ENCODE measurements around the gene PACS2. TPM values are rescaled to one million over a fixed set of nuclear protein-coding genes. Genes with fewer than 3 reads are reported as not detected.
"Not testable (repeated sequence)": the region's sequence is repeated elsewhere in the genome, so short reads cannot be mapped to it uniquely, and the experiment has no call there.

PACS2 gene
- 88.1 TPM for polyA plus RNA-seq (ENCODE audit: insufficient read length)

DNA sequence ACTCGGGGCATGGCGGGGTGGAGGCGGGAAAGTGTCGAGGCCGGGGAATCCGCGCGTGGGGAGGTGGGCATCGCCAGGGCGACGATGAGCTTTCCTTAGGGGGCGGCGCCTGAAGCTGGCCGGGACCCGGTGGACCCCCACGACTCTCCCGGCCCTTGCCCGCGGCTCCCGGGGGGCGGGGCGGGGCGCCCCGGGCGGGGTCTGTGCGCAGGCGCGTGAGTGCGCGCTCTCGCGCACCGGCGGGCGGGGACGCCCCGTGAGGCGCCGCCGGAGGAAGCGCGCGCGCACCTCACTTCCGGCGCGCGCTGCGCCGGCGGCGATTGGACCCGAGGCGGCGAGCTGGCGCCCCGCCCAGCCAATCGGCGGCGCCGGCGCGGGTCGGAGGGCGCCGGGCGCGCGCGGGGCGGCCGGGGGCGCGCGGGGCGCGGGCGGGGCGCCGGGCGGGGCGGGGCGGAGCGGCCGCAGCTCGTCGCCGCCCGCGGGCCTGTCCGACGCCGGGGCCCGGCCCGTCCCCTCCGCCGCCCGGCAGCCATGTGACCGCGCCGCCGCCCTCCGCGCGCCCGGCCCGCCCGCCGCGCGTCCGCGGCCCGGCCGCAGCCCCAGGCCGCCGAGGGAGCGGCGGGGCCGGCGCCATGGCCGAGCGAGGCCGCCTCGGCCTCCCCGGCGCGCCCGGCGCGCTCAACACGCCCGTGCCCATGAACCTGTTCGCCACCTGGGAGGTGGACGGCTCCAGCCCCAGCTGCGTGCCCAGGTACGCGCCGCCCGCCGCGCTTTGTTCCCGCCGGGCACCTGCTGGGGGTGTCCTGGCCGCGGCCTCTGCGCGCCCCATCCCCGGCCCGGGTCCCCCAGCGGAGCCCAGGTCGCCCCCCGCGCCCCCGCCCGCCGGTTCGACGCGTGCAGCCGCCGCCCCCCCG is at the start of gene PACS2:
PACS2 (plus strand) TSS at position 462 of the 914 bp plus-strand sequence; CDS start at position 633, 171 bp downstream.
- DNase-seq (ENCODE audit: low read depth): peak; percentile 94

DNA sequence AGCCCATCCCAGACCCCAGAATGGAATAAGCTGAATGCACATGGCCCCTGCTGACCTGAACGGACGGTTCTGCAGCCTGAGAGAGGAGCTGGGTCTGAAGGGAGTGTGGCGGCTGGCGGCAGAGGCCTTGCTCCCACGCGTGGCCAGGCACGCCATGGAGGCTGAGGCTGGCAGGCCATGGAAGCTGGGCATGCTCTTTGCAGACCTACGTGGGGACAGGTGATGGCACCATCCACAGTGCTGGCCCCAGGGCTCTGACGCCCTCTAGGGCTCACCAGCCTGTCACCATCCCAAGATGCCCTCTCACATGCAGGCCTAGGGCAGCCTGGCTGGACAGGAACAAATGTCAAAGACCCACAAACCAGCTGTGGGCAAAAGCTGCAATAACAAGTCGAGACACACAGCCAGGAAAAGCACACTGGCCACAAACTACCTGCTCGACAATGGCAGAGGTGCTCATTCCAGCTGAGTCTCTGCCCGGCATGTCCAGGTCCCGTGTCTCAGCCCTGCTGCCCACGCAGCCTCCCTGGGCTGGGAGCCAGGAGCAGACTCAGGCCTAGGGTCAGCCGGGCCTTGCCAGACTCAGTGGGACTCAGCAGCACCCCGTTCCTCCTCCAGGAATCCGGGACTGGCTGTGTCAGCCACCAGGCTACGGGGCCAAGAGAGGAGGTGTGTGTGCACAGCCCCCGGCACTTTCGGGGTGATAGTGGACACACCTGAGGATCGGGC is 46.6 kb upstream of the PACS2 start:
- no peak for DNase-seq (ENCODE audit: low read depth)

GRCh38 chr14:105268736-105269354 is 45.7 kb upstream of the PACS2 start:
- no peak for DNase-seq (ENCODE audit: low read depth)

DNA sequence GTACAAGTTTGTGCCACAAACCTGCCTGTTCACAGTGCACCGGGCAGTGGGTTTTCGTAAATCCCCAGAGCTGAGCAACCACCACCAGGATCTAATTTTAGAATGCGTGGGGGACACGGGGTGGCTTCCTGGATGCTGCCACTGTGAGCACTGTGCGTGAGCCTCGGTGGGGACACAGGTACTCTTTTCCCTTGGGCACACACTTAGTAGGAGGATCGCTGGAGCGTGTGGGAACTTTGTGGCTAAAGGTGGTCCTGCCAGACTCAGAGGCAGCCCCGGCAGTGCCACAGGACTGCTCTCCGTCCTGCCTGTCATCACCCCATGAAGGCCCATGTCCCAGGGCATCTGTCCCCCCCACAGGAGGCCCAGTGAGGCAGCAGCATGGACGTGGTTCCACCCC is 45.1 kb upstream of the PACS2 start:
- no peak for DNase-seq (ENCODE audit: low read depth)

DNA sequence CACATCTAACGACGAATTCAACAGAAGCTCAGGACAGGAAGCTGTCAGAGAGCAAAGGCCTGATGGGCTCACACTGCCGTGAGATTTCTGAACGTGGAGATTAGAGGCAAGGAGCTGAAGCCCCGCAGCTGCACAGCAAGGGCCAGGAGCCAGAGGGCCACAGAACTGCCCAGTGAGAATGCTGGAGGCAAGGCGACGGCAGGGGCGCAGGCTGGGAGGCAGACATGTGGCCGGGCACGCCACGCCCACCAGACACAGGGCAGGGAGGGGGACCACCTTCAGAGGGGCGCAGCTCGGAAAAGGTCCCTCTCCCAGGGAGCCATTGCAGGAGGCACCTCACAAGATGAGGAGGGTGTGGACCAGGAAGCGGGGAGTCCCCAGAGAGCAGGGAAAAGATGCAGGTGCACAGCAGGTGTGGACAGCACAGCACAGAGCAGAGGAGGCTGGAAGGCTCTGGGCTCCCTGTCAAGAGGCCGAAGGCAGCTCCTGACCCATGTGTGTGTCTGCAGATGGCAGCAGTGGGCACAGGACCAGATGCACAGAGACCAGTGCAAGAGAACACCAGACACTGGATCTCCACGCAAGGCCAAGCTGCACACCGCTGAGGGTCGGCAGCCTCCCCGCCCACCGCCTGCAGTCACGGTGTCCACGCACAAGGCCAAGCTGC is 43.2 kb upstream of the PACS2 start:
- no peak for DNase-seq (ENCODE audit: low read depth)

GRCh38 chr14:105272623-105273022 is 41.9 kb upstream of the PACS2 start:
- no peak for DNase-seq (ENCODE audit: low read depth)

DNA sequence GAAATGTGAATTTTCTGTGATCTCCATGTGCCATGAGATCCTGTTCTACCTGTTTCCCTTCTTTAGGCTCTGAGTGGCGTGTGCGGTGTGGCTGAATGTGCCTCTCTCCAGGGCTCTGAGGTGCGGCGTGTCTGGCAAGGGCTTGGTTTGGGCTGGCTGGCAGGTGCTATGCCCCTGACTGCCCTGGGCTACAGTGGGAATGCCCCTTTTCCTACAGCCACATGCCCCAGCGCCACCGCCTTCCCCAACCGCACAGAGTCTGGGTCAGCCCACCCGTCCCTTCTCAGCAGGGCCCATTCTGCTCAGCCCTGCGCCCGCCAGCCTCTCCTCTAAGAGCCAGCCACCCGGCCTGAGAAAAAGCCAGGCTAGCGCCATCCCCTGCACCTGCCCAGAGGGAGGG is 41.5 kb upstream of the PACS2 start:
- no peak for DNase-seq (ENCODE audit: low read depth)

GRCh38 chr14:105274637-105275036 is 39.9 kb upstream of the PACS2 start:
- no peak for DNase-seq (ENCODE audit: low read depth)

GRCh38 chr14:105275267-105275946 is 39.1 kb upstream of the PACS2 start:
- no peak for DNase-seq (ENCODE audit: low read depth)

- DNase-seq (ENCODE audit: low read depth): not testable (repeated sequence)
These were observed 37.1 kb upstream of the PACS2 start for GRCh38 chr14:105277448-105277847.

GRCh38 chr14:105279642-105280361 is 34.7 kb upstream of the PACS2 start:
- no peak for DNase-seq (ENCODE audit: low read depth)

DNA sequence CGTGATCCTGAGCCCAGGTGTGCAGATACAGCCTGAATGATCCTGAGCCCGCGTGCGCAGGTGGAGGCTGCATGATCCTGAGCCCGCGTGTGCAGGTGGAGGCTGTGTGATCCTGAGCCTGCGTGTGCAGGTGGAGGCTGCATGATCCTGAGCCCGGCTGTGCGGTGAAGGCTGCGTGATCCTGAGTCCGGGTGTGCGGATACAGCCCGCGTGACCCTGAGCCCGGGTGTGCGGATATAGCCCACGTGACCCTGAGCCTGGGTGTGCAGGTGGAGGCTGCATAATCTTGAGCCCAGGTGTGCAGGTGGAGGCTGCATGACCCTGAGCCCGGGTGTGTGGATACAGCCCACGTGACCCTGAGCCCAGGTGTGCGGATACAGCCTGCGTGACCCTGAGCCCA is 34.0 kb upstream of the PACS2 start:
- DNase-seq (ENCODE audit: low read depth): no peak

GRCh38 chr14:105281371-105282097 is 33.0 kb upstream of the PACS2 start:
- peak; percentile 67 for DNase-seq (ENCODE audit: low read depth)

- no peak for DNase-seq (ENCODE audit: low read depth)
These were observed 32.3 kb upstream of the PACS2 start for GRCh38 chr14:105282098-105282725.

GRCh38 chr14:105283028-105283427 is 31.5 kb upstream of the PACS2 start:
- no peak for DNase-seq (ENCODE audit: low read depth)

- DNase-seq (ENCODE audit: low read depth): no peak
These were observed 30.6 kb upstream of the PACS2 start for GRCh38 chr14:105283899-105284298.

GRCh38 chr14:105285174-105285573 is 29.4 kb upstream of the PACS2 start:
- no peak for DNase-seq (ENCODE audit: low read depth)

GRCh38 chr14:105286759-105287144 is 27.8 kb upstream of the PACS2 start:
- DNase-seq (ENCODE audit: low read depth): no peak

Measured in forelimb muscle (tissue), 1 donor.